ENCODE measurements around the gene PCSK9.

The PCSK9 gene

GRCh38 chr1:55055084-55055882, 15.9 kb downstream of the PCSK9 start:
- TF ChIP-seq ZFX (IDR thresholded peaks at IDR 0.05; ENCODE audit: borderline replicate concordance) (no peak), CTCF (IDR thresholded peaks at IDR 0.05) (no peak)

GRCh38 chr1:55055951-55056631, 16.7 kb downstream of the PCSK9 start:
- H3K27ac ChIP-seq: no peak overlapping the region
- TF ChIP-seq CTCF (IDR thresholded peaks at IDR 0.05) (no peak), ZFX (IDR thresholded peaks at IDR 0.05; ENCODE audit: borderline replicate concordance) (no peak)

More at GRCh38 chr1:55055084-55055882, 15.9 kb downstream of the PCSK9 start:
- no peak overlapping the region for H3K27ac ChIP-seq

GRCh38 chr1:55056632-55056992, 17.3 kb downstream of the PCSK9 start:
- TF ChIP-seq ZFX (IDR thresholded peaks at IDR 0.05; ENCODE audit: borderline replicate concordance) (no peak), CTCF (IDR thresholded peaks at IDR 0.05) (no peak)
- no peak overlapping the region for H3K27ac ChIP-seq

GRCh38 chr1:55057270-55057955, 18.1 kb downstream of the PCSK9 start:
- TF ChIP-seq CTCF (IDR thresholded peaks at IDR 0.05) (no peak), ZFX (IDR thresholded peaks at IDR 0.05; ENCODE audit: borderline replicate concordance) (no peak)
- H3K27ac ChIP-seq: no peak overlapping the region

- no peak for TF ChIP-seq ZFX (IDR thresholded peaks at IDR 0.05; ENCODE audit: borderline replicate concordance)
- no peak for TF ChIP-seq CTCF (IDR thresholded peaks at IDR 0.05)
- H3K27ac ChIP-seq: no peak overlapping the region
Observed at GRCh38 chr1:55057956-55058298, 18.6 kb downstream of the PCSK9 start.

GRCh38 chr1:55059302-55060132, 20.2 kb downstream of the PCSK9 start:
- TF ChIP-seq ZFX (IDR thresholded peaks at IDR 0.05; ENCODE audit: borderline replicate concordance): no peak
- TF ChIP-seq CTCF (IDR thresholded peaks at IDR 0.05): no peak
- H3K27ac ChIP-seq: no peak overlapping the region

All from 22Rv1 (cell line).